Measurements from ENCODE around the gene SLC25A33. TPM values are rescaled to one million over a fixed set of nuclear protein-coding genes. Genes with fewer than 3 reads are reported as not detected.

The SLC25A33 gene
- total and polyA plus RNA-seq, 2 of the 8 experiments (the other 6 are each of a cell fraction or from before 2014, with no cell fraction given): 7.8 to 12.8 TPM

DNA sequence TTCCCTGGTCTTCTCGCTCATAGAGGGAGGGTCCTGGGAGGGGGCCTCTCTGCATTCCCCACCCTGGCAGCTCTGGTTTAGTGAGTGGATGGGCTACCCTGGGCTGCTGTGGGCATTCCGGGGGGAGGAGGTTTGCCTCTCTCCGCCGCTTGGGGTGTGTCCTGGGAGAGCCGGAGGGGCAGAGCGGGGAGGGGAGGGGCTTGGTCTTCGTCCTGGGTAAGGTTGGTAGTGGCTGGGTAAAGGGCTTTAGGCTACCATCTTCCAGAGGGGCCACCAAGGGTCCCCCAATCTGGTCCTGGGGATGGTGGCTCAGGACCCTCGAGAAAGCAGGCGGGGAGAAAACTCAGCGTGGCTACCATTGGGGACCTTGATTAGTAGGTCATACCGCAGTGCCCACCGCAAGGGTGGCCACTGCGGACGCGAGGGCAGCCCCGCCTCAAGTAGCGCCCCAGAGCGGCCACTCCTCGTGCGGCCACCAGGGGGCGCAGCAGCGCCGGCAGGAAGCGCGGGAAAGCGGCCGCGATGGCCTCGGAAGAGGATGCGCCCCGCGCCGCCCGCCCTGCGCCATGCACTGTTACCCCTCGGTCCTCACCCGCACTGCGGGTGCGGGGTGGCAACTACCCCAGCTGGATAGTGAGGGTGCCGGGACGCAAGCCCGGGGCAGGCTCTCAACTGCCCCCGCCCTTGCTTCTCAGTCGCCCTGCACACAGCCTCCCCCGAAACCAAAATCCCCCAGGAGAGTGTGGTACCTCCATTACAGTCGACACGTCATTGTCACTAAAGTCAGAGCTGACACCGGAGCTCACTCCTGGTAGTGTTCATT, 44.1 kb upstream of the SLC25A33 start:
- Histone ChIP-seq H2AK5ac (ENCODE audit: low read depth, low read length) (no peak overlapping the region), H2BK5ac (ENCODE audit: low read depth, low read length) (no peak overlapping the region), H3K27ac (ENCODE audit: low read depth, low read length) (no peak overlapping the region), H4K20me1 (replicated peaks in 1 of 2; ENCODE audit: control insufficient read depth in 1 of 2, insufficient read depth in 2 of 2, low read length in 2 of 2) (no peaks in the 10 kb centered on the region), H4K5ac (ENCODE audit: insufficient read length, low read depth, low read length) (no peak overlapping the region), H4K91ac (replicated peaks; ENCODE audit: insufficient read length, low read length) (peak overlapping the region; percentile 2), H2BK120ac (replicated peaks; ENCODE audit: low read depth, low read length) (no peak overlapping the region), H2BK20ac (ENCODE audit: low read length) (no peak overlapping the region), H3K4ac (replicated peaks; ENCODE audit: insufficient read length, low read depth, low read length) (no peak overlapping the region), H2AFZ (ENCODE audit: low read length) (peak overlapping the region; percentile 79; the same call in 1 of the 2 replicates), H4K8ac (ENCODE audit: extremely low read depth, insufficient read depth, low read length) (peak overlapping the region; percentile 84), H3K9ac (replicated peaks in 1 of 4; ENCODE audit: extremely low read depth in 1 of 4, low read depth in 3 of 4, low read length in 3 of 4) (no peak overlapping the region; a peak in 1 of 7 replicates), H3K36me3 (ENCODE audit: control insufficient read depth in 2 of 4, insufficient read depth in 4 of 4, low read length in 3 of 4) (no peaks in the 10 kb centered on the region), H3K4me2 (ENCODE audit: insufficient read depth in 1 of 2, low read depth in 2 of 2, low read length in 2 of 2) (peak overlapping the region; percentile 18 to 71; a peak in 3 of 4 replicates), H3K79me1 (ENCODE audit: low read depth, low read length) (no peaks in the 10 kb centered on the region), H3K9me3 (ENCODE audit: insufficient read depth in 2 of 2, low read depth in 1 of 2, low read length in 1 of 2) (no peaks in the 10 kb centered on the region), H3K4me1 (replicated peaks in 1 of 4; ENCODE audit: control insufficient read depth in 3 of 4, insufficient read depth in 4 of 4, low read length in 3 of 4) (no peaks in the 10 kb centered on the region), H3K4me3 (ENCODE audit: extremely low read depth in 1 of 4, insufficient read depth in 2 of 4, low read depth in 3 of 4, low read length in 4 of 4) (peak overlapping the region in 3 of 4 experiments; percentile 28 to 55 (median 43); a peak in 6 of 8 replicates), H3K27me3 (replicated peaks in 1 of 4; ENCODE audit: control insufficient read depth in 3 of 4, extremely low read depth in 1 of 4, insufficient read depth in 3 of 4, low read length in 3 of 4) (peaks cover 3 to 16% (median 11%) of the 10 kb centered on the region in 4 experiments), H3K18ac (ENCODE audit: extremely low read depth, low read length) (peak overlapping the region; percentile 56; the same call in 1 of the 2 replicates), H3K56ac (replicated peaks; ENCODE audit: insufficient read length, low read depth, low read length) (no peak overlapping the region), H2BK15ac (ENCODE audit: low read length) (no peak overlapping the region), H3K23me2 (ENCODE audit: low read depth, low read length) (no peaks in the 10 kb centered on the region; the same call in 1 of the 2 replicates), H2BK12ac (ENCODE audit: low read depth, low read length) (no peak overlapping the region), H3K23ac (ENCODE audit: insufficient read length) (no peak overlapping the region), H3K79me2 (ENCODE audit: control insufficient read depth in 1 of 2, insufficient read depth in 2 of 2, low read length in 2 of 2) (no peaks in the 10 kb centered on the region), H3K14ac (ENCODE audit: insufficient read length) (no peak overlapping the region)
- peak; percentile 38 to 91 for DNase-seq (ENCODE audit: low read depth in 1 of 2, low spot score in 2 of 2)
- ChIA-PET POLR2A (ENCODE audit: partially characterized antibody) (interaction anchor here (1.0 kb wide), 1 partner anchor 45 kb away, joined by 4 read pairs; the partner anchor contains the start of gene SLC25A33), CTCF (ENCODE audit: partially characterized antibody) (interaction anchor here (0.6 to 9.5 kb wide), 43 partner anchors 8 to 327 kb away, joined by 3 to 92 read pairs (median 4); partner anchors contain the start of gene SPSB1)
- 13% methylated on average over 46 of the region's 48 CpGs; no CpG with 5 or more reads in 1 of the 2 experiments for WGBS, 2 experiments (ENCODE audit: extremely low coverage in 1 of 2, insufficient coverage in 1 of 2, insufficient read length in 1 of 2, insufficient replicate concordance in 2 of 2, low coverage in 1 of 2, low lambda C conversion rate in 2 of 2, missing lambda C conversion rate in 1 of 2)
- FAIRE-seq: no peak
- TF ChIP-seq HDAC2 (IDR thresholded peaks at IDR 0.05; ENCODE audit: borderline replicate concordance in 1 of 2, low read depth in 2 of 2, low read length in 2 of 2) (peak in 1 of 2 experiments; percentile 55; a peak in 1 of 4 replicates), POLR2A (IDR thresholded peaks at IDR 0.05; ENCODE audit: control extremely low read depth in 1 of 2, low read depth in 2 of 2, low read length in 2 of 2) (peak in 1 of 2 experiments; percentile 53; a peak in 2 of 3 replicates), YY1 (IDR thresholded peaks at IDR 0.05; ENCODE audit: low read depth, low read length) (peak; percentile 79; the same call in 1 of the 2 replicates), ASH2L (IDR thresholded peaks at IDR 0.05; ENCODE audit: low read length) (peak; percentile 50), RBBP5 (IDR thresholded peaks at IDR 0.05; ENCODE audit: borderline replicate concordance, low read depth, low read length) (0 out of 2 replicates have a peak, but pooled peaks have one; percentile 54), PHF8 (conservative IDR thresholded peaks at IDR 0.05; ENCODE audit: low read depth, low read length) (peak; percentile 38; the same call in 1 of the 2 replicates)
- TF ChIP-seq, protein P1, sequence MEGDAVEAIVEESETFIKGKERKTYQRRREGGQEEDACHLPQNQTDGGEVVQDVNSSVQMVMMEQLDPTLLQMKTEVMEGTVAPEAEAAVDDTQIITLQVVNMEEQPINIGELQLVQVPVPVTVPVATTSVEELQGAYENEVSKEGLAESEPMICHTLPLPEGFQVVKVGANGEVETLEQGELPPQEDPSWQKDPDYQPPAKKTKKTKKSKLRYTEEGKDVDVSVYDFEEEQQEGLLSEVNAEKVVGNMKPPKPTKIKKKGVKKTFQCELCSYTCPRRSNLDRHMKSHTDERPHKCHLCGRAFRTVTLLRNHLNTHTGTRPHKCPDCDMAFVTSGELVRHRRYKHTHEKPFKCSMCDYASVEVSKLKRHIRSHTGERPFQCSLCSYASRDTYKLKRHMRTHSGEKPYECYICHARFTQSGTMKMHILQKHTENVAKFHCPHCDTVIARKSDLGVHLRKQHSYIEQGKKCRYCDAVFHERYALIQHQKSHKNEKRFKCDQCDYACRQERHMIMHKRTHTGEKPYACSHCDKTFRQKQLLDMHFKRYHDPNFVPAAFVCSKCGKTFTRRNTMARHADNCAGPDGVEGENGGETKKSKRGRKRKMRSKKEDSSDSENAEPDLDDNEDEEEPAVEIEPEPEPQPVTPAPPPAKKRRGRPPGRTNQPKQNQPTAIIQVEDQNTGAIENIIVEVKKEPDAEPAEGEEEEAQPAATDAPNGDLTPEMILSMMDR (IDR thresholded peaks at IDR 0.05; ENCODE audit: control extremely low read depth in 1 of 3, insufficient read depth in 1 of 3, low read depth in 1 of 3, low read length in 3 of 3): peak; percentile 88 to 98 (median 91)

Data from H1 (cell line).